ENCODE measurements around the gene ST14.

- no peak for TF ChIP-seq ZNF146 (tag by site-specific recombination; IDR thresholded peaks at IDR 0.05)
- TF ChIP-seq, protein P1, sequence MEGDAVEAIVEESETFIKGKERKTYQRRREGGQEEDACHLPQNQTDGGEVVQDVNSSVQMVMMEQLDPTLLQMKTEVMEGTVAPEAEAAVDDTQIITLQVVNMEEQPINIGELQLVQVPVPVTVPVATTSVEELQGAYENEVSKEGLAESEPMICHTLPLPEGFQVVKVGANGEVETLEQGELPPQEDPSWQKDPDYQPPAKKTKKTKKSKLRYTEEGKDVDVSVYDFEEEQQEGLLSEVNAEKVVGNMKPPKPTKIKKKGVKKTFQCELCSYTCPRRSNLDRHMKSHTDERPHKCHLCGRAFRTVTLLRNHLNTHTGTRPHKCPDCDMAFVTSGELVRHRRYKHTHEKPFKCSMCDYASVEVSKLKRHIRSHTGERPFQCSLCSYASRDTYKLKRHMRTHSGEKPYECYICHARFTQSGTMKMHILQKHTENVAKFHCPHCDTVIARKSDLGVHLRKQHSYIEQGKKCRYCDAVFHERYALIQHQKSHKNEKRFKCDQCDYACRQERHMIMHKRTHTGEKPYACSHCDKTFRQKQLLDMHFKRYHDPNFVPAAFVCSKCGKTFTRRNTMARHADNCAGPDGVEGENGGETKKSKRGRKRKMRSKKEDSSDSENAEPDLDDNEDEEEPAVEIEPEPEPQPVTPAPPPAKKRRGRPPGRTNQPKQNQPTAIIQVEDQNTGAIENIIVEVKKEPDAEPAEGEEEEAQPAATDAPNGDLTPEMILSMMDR (tag by site-specific recombination; IDR thresholded peaks at IDR 0.05), result no peak
- TF ChIP-seq, protein P2, sequence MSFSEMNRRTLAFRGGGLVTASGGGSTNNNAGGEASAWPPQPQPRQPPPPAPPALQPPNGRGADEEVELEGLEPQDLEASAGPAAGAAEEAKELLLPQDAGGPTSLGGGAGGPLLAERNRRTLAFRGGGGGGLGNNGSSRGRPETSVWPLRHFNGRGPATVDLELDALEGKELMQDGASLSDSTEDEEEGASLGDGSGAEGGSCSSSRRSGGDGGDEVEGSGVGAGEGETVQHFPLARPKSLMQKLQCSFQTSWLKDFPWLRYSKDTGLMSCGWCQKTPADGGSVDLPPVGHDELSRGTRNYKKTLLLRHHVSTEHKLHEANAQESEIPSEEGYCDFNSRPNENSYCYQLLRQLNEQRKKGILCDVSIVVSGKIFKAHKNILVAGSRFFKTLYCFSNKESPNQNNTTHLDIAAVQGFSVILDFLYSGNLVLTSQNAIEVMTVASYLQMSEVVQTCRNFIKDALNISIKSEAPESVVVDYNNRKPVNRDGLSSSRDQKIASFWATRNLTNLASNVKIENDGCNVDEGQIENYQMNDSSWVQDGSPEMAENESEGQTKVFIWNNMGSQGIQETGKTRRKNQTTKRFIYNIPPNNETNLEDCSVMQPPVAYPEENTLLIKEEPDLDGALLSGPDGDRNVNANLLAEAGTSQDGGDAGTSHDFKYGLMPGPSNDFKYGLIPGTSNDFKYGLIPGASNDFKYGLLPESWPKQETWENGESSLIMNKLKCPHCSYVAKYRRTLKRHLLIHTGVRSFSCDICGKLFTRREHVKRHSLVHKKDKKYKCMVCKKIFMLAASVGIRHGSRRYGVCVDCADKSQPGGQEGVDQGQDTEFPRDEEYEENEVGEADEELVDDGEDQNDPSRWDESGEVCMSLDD (tag by site-specific recombination; IDR thresholded peaks at IDR 0.05), result no peak
- no peak for TF ChIP-seq ZNF10 (tag by site-specific recombination; IDR thresholded peaks at IDR 0.05)
- TF ChIP-seq GLI2 (tag by site-specific recombination; IDR thresholded peaks at IDR 0.05; ENCODE audit: borderline replicate concordance, low read depth), result no peak
- no peak for TF ChIP-seq ZNF175 (tag by site-specific recombination; IDR thresholded peaks at IDR 0.05)
- TF ChIP-seq ZNF544 (tag by site-specific recombination; IDR thresholded peaks at IDR 0.05), result no peak
- no peak for TF ChIP-seq ZNF433 (tag by site-specific recombination; IDR thresholded peaks at IDR 0.05; ENCODE audit: low read depth)
- TF ChIP-seq, protein P3, sequence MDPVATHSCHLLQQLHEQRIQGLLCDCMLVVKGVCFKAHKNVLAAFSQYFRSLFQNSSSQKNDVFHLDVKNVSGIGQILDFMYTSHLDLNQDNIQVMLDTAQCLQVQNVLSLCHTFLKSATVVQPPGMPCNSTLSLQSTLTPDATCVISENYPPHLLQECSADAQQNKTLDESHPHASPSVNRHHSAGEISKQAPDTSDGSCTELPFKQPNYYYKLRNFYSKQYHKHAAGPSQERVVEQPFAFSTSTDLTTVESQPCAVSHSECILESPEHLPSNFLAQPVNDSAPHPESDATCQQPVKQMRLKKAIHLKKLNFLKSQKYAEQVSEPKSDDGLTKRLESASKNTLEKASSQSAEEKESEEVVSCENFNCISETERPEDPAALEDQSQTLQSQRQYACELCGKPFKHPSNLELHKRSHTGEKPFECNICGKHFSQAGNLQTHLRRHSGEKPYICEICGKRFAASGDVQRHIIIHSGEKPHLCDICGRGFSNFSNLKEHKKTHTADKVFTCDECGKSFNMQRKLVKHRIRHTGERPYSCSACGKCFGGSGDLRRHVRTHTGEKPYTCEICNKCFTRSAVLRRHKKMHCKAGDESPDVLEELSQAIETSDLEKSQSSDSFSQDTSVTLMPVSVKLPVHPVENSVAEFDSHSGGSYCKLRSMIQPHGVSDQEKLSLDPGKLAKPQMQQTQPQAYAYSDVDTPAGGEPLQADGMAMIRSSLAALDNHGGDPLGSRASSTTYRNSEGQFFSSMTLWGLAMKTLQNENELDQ (tag by site-specific recombination; IDR thresholded peaks at IDR 0.05; ENCODE audit: low read depth), result no peak
- TF ChIP-seq TCF7L2 (IDR thresholded peaks at IDR 0.05; ENCODE audit: borderline replicate concordance, low read depth, low read length), result no peak
- TF ChIP-seq ZNF596 (tag by site-specific recombination; IDR thresholded peaks at IDR 0.05), result no peak
- TF ChIP-seq ZNF416 (tag by site-specific recombination; IDR thresholded peaks at IDR 0.05), result no peak
- no peak for TF ChIP-seq ZNF473 (tag by site-specific recombination; IDR thresholded peaks at IDR 0.05)
These were observed at the start of gene ST14 for GRCh38 chr11:130159657-130160497.
